Upper lobe of left lung (tissue), 6 donors: ENCODE measurements around the gene STK38. TPM values are rescaled to one million over a fixed set of nuclear protein-coding genes. Genes with fewer than 3 reads are reported as not detected.

ENCODE experiments used
- ATAC-seq, 2 donors: fragments of 200-7000 bp; cut with Tn5 transposase; one replicate each; pipeline ENCODE4 v1.9.1; 2022; ENCODE audit warnings: mild to moderate bottlenecking in 2 of 2, moderate library complexity in 2 of 2; ENCODE audit not compliant: low FRiP score in 2 of 2
- DNase-seq, 2 donors: peaks; one replicate each; pipeline ENCODE4 v3.0.0-alpha.2; 2019 to 2020
- H3K27ac ChIP-seq, 4 donors: fragments of 200-600 bp; sonication (generic); one replicate each; pipeline ENCODE4 v1.5.1; 2016 to 2019
- H3K27me3 ChIP-seq, 4 donors: fragments of 200-600 bp; sonication (generic); one replicate each; pipeline ENCODE4 v1.5.1; 2017 to 2019
- H3K36me3 ChIP-seq, 4 donors: fragments of 200-600 bp; sonication (generic); one replicate each; pipeline ENCODE4 v1.5.1; 2016 to 2019
- H3K4me1 ChIP-seq, 4 donors: fragments of 200-600 bp; sonication (generic); one replicate each; pipeline ENCODE4 v1.5.1; 2018 to 2019
- H3K4me3 ChIP-seq, 4 donors: fragments of 200-600 bp; sonication (generic); one replicate each; pipeline ENCODE4 v1.5.1; 2017 to 2019; ENCODE audit warnings: mild to moderate bottlenecking in 2 of 4, moderate library complexity in 1 of 4
- H3K9me3 ChIP-seq, 4 donors: fragments of 200-600 bp; sonication (generic); one replicate each; pipeline ENCODE4 v1.5.1; 2018 to 2019
- CTCF ChIP-seq, 6 experiments: fragments of 450-650 bp in 4 of 6; fragments of 200-600 bp in 2 of 6; sonication (generic) in 2 of 6; IDR thresholded peaks; one replicate each; pipeline ENCODE4 v1.5.1; 2016 to 2019; ENCODE audit warnings: antibody characterized with exemption in 6 of 6
- EP300 ChIP-seq, 4 donors: sonication (generic); formaldehyde crosslinking; IDR thresholded peaks; one replicate each; pipeline ENCODE4 v1.5.1; 2017; ENCODE audit warnings: antibody characterized with exemption in 4 of 4, control low read depth in 2 of 4
- POLR2A ChIP-seq, 4 donors: fragments of 450-650 bp; IDR thresholded peaks; one replicate each; pipeline ENCODE4 v1.5.1; 2016 to 2017; ENCODE audit warnings: antibody characterized with exemption in 4 of 4, mild to moderate bottlenecking in 2 of 4
- POLR2AphosphoS5 ChIP-seq, 2 donors: sonication (generic); formaldehyde crosslinking; IDR thresholded peaks; one replicate each; pipeline ENCODE4 v1.5.1; 2017; ENCODE audit warnings: antibody characterized with exemption in 2 of 2
- WGBS, 2 donors: methylation state at CpG; one replicate each; pipeline ENCODE4 v1.1.5; 2017 to 2018; 5-methylcytosine and 5-hydroxymethylcytosine counted together
- total RNA-seq, 6 donors: library from RNA; depleted of rRNA in 4 of 6; stranded (reverse); fragments of >200 nt in 4 of 6; gene quantifications; one replicate each; pipeline versions ENCODE4 v1.1.0 to v1.2.1, GENCODE V29; 2016 to 2021
- donor health status: DM: no; HTN: no; CAD: no; lungs with moderate emphysema.
- donor health status: DM: no; HTN: yes; CAD: no; lungs with severe emphysema.

STK38 gene
- total RNA-seq, 6 donors from 2014 or later: 15.1 to 47.1 (median 30.4) TPM

GRCh38 chr6:36581716-36582115 lies 34.4 kb upstream of the STK38 start:
- no peak for ATAC-seq
- Histone ChIP-seq H3K4me1 (peaks cover 0 to 15% (median 4%) of the 10 kb centered on the region in 4 donors), H3K27me3 (no peaks in the 10 kb centered on the region), H3K9me3 (no peaks in the 10 kb centered on the region), H3K4me3 (no peak overlapping the region), H3K27ac (no peak overlapping the region), H3K36me3 (no peaks in the 10 kb centered on the region)
- TF ChIP-seq CTCF (IDR thresholded peaks at IDR 0.05): no peak
- TF ChIP-seq EP300 (IDR thresholded peaks at IDR 0.05): no peak
- TF ChIP-seq POLR2A (IDR thresholded peaks at IDR 0.05): no peak
- TF ChIP-seq POLR2AphosphoS5 (IDR thresholded peaks at IDR 0.05): no peak
- WGBS, 2 donors: 64 to 75% methylated on average over 4 of the region's 4 CpGs
- no peak for DNase-seq

DNA sequence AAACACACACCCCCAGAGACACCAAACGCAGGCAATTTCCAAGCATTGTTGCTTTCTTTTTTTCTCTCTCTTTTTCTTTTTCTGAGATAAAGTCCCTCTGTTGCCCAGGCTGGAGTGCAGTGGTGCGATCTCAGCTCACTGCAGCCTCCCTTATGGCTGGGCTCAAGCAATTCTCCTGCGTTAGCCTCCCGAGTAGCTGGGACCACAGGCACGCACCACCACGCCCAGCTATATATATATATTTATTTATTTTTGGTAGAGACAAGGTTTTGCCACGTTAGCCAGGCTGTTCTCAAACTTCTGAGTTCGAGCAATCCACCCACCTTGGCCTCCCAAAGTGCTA lies 32.9 kb upstream of the STK38 start:
- no peak overlapping the region for H3K4me3 ChIP-seq
- ATAC-seq (peak in 1 of 2 donors; percentile 10), DNase-seq (no peak)
- no peaks in the 10 kb centered on the region for H3K9me3 ChIP-seq
- H3K4me1 ChIP-seq: peaks cover 0 to 15% (median 4%) of the 10 kb centered on the region in 4 donors
- TF ChIP-seq POLR2AphosphoS5 (IDR thresholded peaks at IDR 0.05) (no peak), EP300 (IDR thresholded peaks at IDR 0.05) (no peak), CTCF (IDR thresholded peaks at IDR 0.05) (no peak), POLR2A (IDR thresholded peaks at IDR 0.05) (no peak)
- WGBS, 2 donors: 87 to 89% methylated on average over 8 of the region's 8 CpGs
- no peaks in the 10 kb centered on the region for H3K27me3 ChIP-seq
- no peaks in the 10 kb centered on the region for H3K36me3 ChIP-seq
- peak overlapping the region in 1 of 4 donors; percentile 20 for H3K27ac ChIP-seq

- whole genome bisulfite sequencing, 2 donors: 95 to 97% methylated on average over 4 of the region's 4 CpGs
- no peaks in the 10 kb centered on the region for H3K36me3 ChIP-seq
- TF ChIP-seq EP300 (IDR thresholded peaks at IDR 0.05): no peak
- no peak for TF ChIP-seq POLR2A (IDR thresholded peaks at IDR 0.05)
- no peak for TF ChIP-seq POLR2AphosphoS5 (IDR thresholded peaks at IDR 0.05)
- no peak for TF ChIP-seq CTCF (IDR thresholded peaks at IDR 0.05)
- ATAC-seq: no peak
- H3K4me1 ChIP-seq: peaks cover 0 to 15% (median 4%) of the 10 kb centered on the region in 4 donors
- no peak overlapping the region for H3K27ac ChIP-seq
- no peaks in the 10 kb centered on the region for H3K27me3 ChIP-seq
- DNase-seq: no peak
- no peak overlapping the region for H3K4me3 ChIP-seq
- H3K9me3 ChIP-seq: peaks cover 0 to 5% (median 0%) of the 10 kb centered on the region in 4 donors
Observed at GRCh38 chr6:36578431-36578830, 31.2 kb upstream of the STK38 start.

- Histone ChIP-seq H3K4me3 (no peak overlapping the region), H3K9me3 (peaks cover 0 to 5% (median 0%) of the 10 kb centered on the region in 4 donors), H3K27ac (no peak overlapping the region), H3K4me1 (peaks cover 0 to 15% (median 4%) of the 10 kb centered on the region in 4 donors), H3K36me3 (no peaks in the 10 kb centered on the region), H3K27me3 (no peaks in the 10 kb centered on the region)
- no peak for DNase-seq
- WGBS, 2 donors: 87 to 92% methylated on average over 5 of the region's 5 CpGs
- no peak for TF ChIP-seq POLR2A (IDR thresholded peaks at IDR 0.05)
- TF ChIP-seq CTCF (IDR thresholded peaks at IDR 0.05): no peak
- no peak for TF ChIP-seq EP300 (IDR thresholded peaks at IDR 0.05)
- no peak for TF ChIP-seq POLR2AphosphoS5 (IDR thresholded peaks at IDR 0.05)
- no peak for ATAC-seq
Observed at GRCh38 chr6:36578030-36578429, 30.8 kb upstream of the STK38 start.

GRCh38 chr6:36577301-36577700 lies 30.0 kb upstream of the STK38 start:
- Histone ChIP-seq H3K4me1 (peaks cover 0 to 15% (median 4%) of the 10 kb centered on the region in 4 donors), H3K4me3 (no peak overlapping the region), H3K9me3 (peaks cover 0 to 5% (median 0%) of the 10 kb centered on the region in 4 donors), H3K27ac (no peak overlapping the region), H3K36me3 (no peaks in the 10 kb centered on the region), H3K27me3 (no peaks in the 10 kb centered on the region)
- TF ChIP-seq CTCF (IDR thresholded peaks at IDR 0.05) (no peak), EP300 (IDR thresholded peaks at IDR 0.05) (no peak), POLR2AphosphoS5 (IDR thresholded peaks at IDR 0.05) (no peak), POLR2A (IDR thresholded peaks at IDR 0.05) (no peak)
- 49 to 54% methylated on average over 2 of the region's 2 CpGs for WGBS, 2 donors
- ATAC-seq: peak; percentile 82 to 85
- no peak for DNase-seq
